HG03442 (cell line): Measurements from ENCODE around the gene PPFIA4.

Experiments used
- ATAC-seq: cut with Tn5 transposase; IDR thresholded peaks from one replicate; pipeline ENCODE4 v1.9.1; 2021; ENCODE audit warnings: mild to moderate bottlenecking, moderate library complexity; ENCODE audit not compliant: unreplicated experiment

PPFIA4 gene

DNA sequence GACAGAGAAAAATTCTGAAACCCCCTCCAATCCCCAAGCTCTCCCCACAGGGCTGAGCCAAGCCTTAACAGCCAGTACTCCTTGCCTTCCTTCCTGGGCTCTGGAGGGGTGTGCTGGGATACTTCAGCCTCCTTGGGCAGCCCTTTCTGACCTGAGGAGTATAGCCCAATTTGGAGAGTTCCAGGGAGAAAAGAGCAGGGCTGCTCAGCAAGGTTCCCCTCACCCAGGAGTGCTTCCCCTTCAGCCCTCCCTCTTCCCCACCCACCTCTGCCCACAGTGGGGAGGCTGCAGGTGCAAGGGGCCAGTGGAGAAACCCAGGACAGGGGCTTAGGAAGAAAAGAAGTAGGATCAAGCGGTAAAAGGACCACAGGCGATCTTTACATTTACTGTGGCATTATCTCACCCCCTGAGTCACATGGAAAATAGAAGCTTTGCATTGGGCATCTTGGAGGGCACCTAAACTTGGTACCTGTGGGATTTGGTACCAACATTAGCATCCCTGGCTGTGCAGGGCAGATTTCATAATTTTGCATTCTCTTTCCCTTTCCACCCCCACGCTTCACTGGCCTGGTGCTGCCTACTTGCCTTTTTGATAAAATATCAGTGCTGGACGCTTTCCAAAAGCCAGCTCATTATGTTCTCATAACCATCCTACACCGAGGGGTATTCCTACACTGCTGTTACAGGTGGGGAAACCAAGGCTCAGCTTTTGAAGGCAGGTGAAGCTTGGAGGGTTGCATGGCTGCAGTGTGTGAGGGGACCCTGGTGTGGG, 98.4 kb downstream of the PPFIA4 start:
- no peak for ATAC-seq

GRCh38 chr1:203126151-203126865, 100.0 kb downstream of the PPFIA4 start:
- ATAC-seq = no peak

- no peak for ATAC-seq
Observed at GRCh38 chr1:203126866-203127665, 100.8 kb downstream of the PPFIA4 start.

GRCh38 chr1:203127666-203128430, 101.6 kb downstream of the PPFIA4 start, which contains the start of gene ADORA1:
TSS of gene ADORA1 (plus strand) at chr1:203127726. CDS start at chr1:203128842, 1,116 bp downstream.
- no peak for ATAC-seq

DNA sequence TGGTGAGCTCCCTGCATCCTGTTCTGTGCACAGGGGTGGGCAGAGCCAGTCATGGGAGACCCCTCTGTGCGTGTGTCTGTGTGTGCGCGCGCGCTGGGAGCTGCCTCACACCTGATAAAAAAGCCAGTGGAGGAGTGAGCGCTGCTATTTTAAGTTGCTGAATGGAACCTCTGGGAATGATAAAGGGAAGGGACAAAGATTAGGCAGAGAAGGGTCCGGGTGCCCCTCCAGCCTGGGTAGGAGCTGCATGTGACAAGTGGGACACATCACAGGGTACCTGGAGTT, 102.1 kb downstream of the PPFIA4 start:
- no peak for ATAC-seq
